Astrocyte of the cerebellum (primary cell): ENCODE results near the gene VAV1.
"Not testable (repeated sequence)": the region's sequence is repeated elsewhere in the genome, so short reads cannot be mapped to it uniquely, and the experiment has no call there.

Source experiments
- DNase-seq: peaks from one replicate; pipeline ENCODE4 v3.0.0-alpha.2; 2011; ENCODE audit warnings: low read depth
- H3K4me3 ChIP-seq: 2 replicates; pipeline ENCODE4 v1.5.1; 2011; ENCODE audit warnings: mild to moderate bottlenecking, low read depth, low read length, moderate library complexity
- in situ Hi-C: cut with HindIII; loops from 2 replicates; pipeline ENCODE4 v1.10.0; 2017; ENCODE audit warnings: low sequenced_read_pairs
- TF ChIP-seq, protein P1 (sequence below): IDR thresholded peaks from 2 replicates; pipeline ENCODE4 v1.5.1; 2012; ENCODE audit warnings: low read length, low read depth, moderate library complexity, mild to moderate bottlenecking; ENCODE audit errors: missing control alignments

VAV1 gene

DNA sequence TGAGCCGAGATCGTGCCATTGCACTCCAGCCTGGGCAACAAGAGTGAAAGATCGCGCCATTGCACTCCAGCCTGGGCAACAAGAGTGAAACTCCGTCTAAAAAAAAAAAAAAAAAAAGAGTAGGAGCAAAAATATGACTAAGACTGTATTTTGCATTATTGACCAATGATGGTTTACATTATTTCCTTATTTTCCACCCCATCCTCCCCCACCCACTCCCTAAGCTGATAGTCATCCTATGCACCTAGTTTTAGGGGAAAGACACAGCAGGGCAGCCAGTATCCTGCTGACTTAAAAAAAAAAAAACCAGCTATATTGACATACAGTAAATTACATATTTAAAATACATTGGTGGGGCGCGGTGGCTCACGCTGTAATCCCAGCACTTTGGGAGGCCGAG, 25.1 kb downstream of the VAV1 start:
- TF ChIP-seq, protein P1, sequence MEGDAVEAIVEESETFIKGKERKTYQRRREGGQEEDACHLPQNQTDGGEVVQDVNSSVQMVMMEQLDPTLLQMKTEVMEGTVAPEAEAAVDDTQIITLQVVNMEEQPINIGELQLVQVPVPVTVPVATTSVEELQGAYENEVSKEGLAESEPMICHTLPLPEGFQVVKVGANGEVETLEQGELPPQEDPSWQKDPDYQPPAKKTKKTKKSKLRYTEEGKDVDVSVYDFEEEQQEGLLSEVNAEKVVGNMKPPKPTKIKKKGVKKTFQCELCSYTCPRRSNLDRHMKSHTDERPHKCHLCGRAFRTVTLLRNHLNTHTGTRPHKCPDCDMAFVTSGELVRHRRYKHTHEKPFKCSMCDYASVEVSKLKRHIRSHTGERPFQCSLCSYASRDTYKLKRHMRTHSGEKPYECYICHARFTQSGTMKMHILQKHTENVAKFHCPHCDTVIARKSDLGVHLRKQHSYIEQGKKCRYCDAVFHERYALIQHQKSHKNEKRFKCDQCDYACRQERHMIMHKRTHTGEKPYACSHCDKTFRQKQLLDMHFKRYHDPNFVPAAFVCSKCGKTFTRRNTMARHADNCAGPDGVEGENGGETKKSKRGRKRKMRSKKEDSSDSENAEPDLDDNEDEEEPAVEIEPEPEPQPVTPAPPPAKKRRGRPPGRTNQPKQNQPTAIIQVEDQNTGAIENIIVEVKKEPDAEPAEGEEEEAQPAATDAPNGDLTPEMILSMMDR, result no peak
- DNase-seq, result no peak
- in situ Hi-C loops, result no loop called here
- no peak overlapping the region for H3K4me3 ChIP-seq

DNA sequence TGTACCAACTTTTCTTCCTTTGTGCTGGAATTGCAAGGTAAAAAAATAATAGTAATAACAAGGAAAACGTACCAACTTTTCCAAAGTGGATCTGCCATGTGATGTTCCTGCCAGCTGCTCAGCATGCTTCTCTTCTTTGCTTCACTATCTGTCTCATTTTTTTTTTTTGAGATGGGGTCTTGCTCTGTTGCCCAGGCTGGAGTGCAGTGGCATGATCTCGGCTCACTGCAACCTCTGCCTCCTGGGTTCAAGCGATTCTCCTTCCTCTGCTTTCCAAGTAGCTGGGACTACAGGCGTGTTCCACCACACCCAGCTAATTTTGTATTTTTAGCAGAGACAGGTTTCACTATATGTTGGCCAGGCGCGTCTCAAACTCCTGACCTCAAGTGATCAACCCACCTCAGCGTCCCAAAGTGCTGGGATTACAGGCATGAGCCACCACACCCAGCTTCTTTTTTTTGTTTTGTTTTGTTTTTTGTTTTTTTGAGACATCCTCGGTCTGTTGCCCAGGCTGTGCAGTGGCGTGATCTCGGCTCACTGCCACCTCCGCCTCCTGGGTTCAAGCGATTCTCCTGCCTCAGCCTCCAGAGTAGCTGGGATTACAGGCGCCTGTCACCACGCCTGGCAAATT, 27.8 kb downstream of the VAV1 start:
- DNase-seq, H3K4me3 ChIP-seq: not testable (repeated sequence)

DNA sequence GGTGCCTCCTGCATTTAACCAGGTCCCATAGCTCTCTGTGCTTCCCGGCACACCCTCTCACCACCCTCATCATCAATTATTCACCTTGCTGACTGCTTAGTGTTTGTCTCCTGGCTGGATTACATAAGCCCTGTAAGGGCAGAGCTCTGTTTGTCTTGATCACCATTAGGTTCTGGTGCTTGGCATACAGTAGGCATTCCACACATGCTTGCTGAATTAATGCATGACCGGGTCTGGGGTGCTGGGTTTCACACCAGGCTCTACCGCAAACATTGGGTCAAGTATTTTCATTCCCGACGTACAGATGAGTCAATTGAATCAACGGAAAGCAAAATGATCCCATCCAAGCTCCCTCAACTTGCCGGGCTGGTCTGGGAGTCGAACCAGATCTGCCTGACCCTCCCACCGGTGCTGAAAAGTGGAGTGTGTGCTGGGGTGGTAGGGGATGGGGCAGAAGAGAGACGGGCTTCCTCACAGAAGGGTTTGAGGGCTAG, 28.5 kb downstream of the VAV1 start:
- in situ Hi-C loops, result no loop called here
- TF ChIP-seq, protein P1, result no peak
- peak; percentile 2 for DNase-seq
- H3K4me3 ChIP-seq, result no peak overlapping the region

More for the DNA sequence above, 27.8 kb downstream of the VAV1 start:
- in situ Hi-C loops, result not testable (repeated sequence)

DNA sequence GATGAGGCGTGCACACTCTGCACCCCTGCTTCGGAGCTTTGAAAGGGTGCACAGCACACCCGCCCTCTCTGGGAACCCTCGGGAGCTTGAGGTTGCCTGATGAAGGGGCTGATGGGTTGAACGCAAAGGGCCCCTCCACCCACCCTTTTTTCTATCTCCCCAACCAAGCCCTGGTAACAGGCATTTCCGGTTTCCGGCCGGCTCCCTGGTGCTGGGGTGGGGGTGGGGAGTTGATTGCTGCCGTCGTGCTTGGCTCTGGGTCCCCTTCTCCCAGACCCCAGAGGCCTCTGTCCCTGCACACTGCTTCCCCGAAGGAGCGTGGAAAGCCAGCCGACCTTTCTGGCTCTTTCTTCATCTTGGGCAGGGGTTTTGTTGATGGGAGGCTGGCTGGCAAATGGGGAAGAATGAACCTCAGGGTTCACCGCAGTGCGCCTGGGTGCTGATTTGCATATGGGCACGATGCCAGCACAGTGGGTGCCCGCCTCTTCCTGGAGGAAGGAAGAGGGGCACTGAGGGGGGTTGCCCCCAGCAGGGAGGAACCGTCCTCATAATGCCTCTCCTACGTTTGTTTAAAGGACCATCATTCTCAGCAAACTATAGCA, 29.1 kb downstream of the VAV1 start:
- in situ Hi-C loops, result no loop called here
- H3K4me3 ChIP-seq, result no peak overlapping the region
- TF ChIP-seq, protein P1, result no peak
- DNase-seq, result no peak

DNA sequence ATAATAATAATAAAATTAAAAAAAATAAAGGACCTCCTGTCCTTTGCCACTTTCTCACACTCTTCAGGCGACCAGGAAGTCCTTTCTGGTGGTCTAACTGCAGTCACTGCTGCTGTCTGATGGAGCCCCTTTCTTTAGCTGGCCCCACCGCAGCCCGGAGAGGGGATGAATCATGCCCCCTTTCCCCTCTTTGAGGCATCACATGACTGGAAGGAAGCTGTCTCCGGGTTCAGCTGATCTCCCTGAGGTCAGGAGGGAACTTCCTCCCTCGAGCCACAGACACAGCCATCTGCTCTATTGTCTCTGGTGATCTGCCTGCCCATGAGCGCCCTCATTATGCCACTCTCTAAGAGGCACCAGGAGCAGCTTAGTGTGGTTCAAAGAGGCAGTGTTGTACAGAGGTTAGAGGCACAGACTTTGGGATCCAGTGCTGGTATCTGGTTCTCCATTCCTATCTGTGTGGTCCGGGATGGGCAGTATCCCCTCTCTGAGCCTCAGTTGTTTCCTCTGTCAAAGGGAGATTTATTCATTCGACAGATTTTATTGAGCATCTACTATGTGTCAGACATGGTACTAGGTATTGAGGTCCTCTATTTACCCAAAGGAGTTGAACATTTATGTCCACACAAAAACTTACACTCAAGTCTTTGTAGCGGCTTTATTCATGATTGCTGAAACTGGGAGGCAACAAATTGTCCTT, 30.0 kb downstream of the VAV1 start:
- no peak overlapping the region for H3K4me3 ChIP-seq
- TF ChIP-seq, protein P1, result no peak
- in situ Hi-C loops, result no loop called here
- no peak for DNase-seq

DNA sequence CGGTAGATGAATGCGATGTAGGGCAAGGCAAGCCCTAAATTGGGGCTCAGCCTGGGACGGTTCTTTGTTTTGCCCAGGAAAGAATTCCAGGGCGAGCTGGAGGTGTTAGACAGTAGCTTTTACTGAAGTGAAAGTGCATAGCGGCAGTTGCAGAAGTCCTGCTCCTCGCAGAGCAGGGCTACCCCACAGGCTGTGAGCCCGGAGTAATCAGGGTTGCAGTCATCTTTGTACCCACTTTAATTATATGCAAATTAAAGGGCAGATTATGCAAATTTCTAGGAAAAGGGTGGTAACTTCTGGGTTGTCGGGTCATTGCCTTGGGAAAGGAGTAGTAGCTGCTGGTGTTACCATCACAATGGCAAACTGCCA, 30.5 kb downstream of the VAV1 start:
- in situ Hi-C loops, result no loop called here
- no peak overlapping the region for H3K4me3 ChIP-seq
- TF ChIP-seq, protein P1, result no peak
- DNase-seq, result no peak

DNA sequence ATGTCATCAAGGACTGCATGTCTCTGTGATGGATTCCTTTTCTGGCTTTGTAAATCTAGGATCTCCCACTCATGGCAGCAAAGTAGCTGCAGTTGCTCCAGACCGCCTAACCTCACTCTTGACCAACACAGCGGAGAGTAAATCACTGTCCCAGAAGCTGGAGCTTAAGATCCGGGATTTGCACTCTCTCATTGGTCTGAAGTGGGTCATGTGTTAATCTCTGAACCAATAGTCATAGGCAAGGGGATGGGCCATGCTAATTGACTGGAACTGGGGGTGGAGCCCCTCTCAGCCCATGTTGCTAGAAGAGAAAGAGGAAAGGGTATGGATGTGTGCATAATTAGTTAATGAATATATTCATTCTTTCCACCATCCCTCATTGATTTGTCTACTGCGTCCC, 34.0 kb downstream of the VAV1 start:
- TF ChIP-seq, protein P1, result no peak
- no peak overlapping the region for H3K4me3 ChIP-seq
- in situ Hi-C loops, result no loop called here
- no peak for DNase-seq
